Caco-2 (cell line): Measurements from ENCODE around the gene PARK7. TPM values are rescaled to one million over a fixed set of nuclear protein-coding genes. Genes with fewer than 3 reads are reported as not detected.

Experiments used
- BruUV-seq: library from RNA; stranded (reverse); fragments of 400-500 nt; replicated peaks from 2 replicates; lab custom pipeline; 2021; lab: Mats Ljungman, UMichigan
- CTCF ChIA-PET: fragments of 300-600 bp; sonication (Branson Sonifier 250); formaldehyde crosslinking; loops from one replicate; lab custom pipeline; 2022; ENCODE audit warnings: antibody characterized with exemption; lab: Charles Lee
- POLR2A ChIA-PET: fragments of 300-600 bp; sonication (Branson Sonifier 250); formaldehyde crosslinking; loops from one replicate; lab custom pipeline; 2022; ENCODE audit warnings: antibody characterized with exemption; lab: Charles Lee
- DNase-seq, 2 experiments: peaks; one replicate each; pipeline versions ENCODE4 v3.0.0 to v3.0.0-alpha.2; 2020 to 2022
- H3K27me3 ChIP-seq: replicated peaks from 2 replicates; pipeline ENCODE4 v1.6.0; 2011; ENCODE audit warnings: low read length; ENCODE audit not compliant: control insufficient read depth, insufficient read depth
- H3K36me3 ChIP-seq: 2 replicates; pipeline ENCODE4 v1.5.1; 2011; ENCODE audit warnings: low read length; ENCODE audit not compliant: control insufficient read depth, insufficient read depth
- H3K4me1 ChIP-seq: fragments of 250-450 bp; sonication (Bioruptor Pico); 2 replicates; pipeline ENCODE4 v1.5.1; 2020; ENCODE audit warnings: mild to moderate bottlenecking
- H3K4me3 ChIP-seq: 2 replicates; pipeline ENCODE4 v1.5.1; 2011; ENCODE audit warnings: low read depth, mild to moderate bottlenecking, control low read depth, low read length
- H3K9me3 ChIP-seq: fragments of 250-450 bp; sonication (Bioruptor Pico); 2 replicates; pipeline ENCODE4 v1.5.1; 2020; ENCODE audit warnings: mild to moderate bottlenecking, moderate library complexity
- H3K27ac Mint-ChIP-seq: one replicate; pipeline ENCODE4 v1.8.0; 2022; ENCODE audit warnings: mixed read lengths; ENCODE audit not compliant: unreplicated experiment
- H3K27me3 Mint-ChIP-seq: one replicate; pipeline ENCODE4 v1.8.0; 2022; ENCODE audit warnings: mixed read lengths; ENCODE audit not compliant: insufficient read depth, unreplicated experiment
- H3K36me3 Mint-ChIP-seq: one replicate; pipeline ENCODE4 v1.8.0; 2022; ENCODE audit warnings: mild to moderate bottlenecking, mixed read lengths; ENCODE audit not compliant: insufficient read depth, unreplicated experiment
- H3K4me1 Mint-ChIP-seq: one replicate; pipeline ENCODE4 v1.8.0; 2022; ENCODE audit warnings: low read depth, mixed read lengths; ENCODE audit not compliant: unreplicated experiment
- H3K4me3 Mint-ChIP-seq: one replicate; pipeline ENCODE4 v1.8.0; 2022; ENCODE audit warnings: mild to moderate bottlenecking, moderate library complexity, mixed read lengths; ENCODE audit not compliant: unreplicated experiment
- H3K9me3 Mint-ChIP-seq: one replicate; pipeline ENCODE4 v1.8.0; 2022; ENCODE audit warnings: mixed read lengths; ENCODE audit not compliant: unreplicated experiment
- intact Hi-C: fragments of 100-400 bp; cut with micrococcal nuclease; formaldehyde crosslinking; loops from one replicate; pipeline ENCODE4 v1.10.0; 2022; ENCODE audit not compliant: unreplicated experiment
- total RNA-seq: library from RNA; stranded (reverse); gene quantifications from 2 replicates; pipeline ENCODE4 v1.2.3, GENCODE V29; 2022
- TF ChIP-seq, protein P1 (sequence below), 2 experiments: fragments of 200-600 bp in 1 of 2; IDR thresholded peaks; 1 replicate in 1 of 2; 2 replicates in 1 of 2; pipeline versions ENCODE4 v1.5.1 to v1.8.0; 2011 to 2022; ENCODE audit warnings: antibody characterized with exemption in 1 of 2, control low read depth in 1 of 2, inconsistent platforms in 1 of 2, low read depth in 1 of 2, low read length in 1 of 2, mild to moderate bottlenecking in 1 of 2, moderate library complexity in 1 of 2; ENCODE audit not compliant: insufficient read depth in 1 of 2, severe bottlenecking in 1 of 2, unreplicated experiment in 1 of 2

The PARK7 gene
- total RNA-seq, 1 experiment from 2014 or later = 293 TPM

GRCh38 chr1:7971024-7971423 lies 9.5 kb downstream of the PARK7 start:
- H3K4me1 ChIP-seq = no peaks in the 10 kb centered on the region
- TF ChIP-seq, protein P1, sequence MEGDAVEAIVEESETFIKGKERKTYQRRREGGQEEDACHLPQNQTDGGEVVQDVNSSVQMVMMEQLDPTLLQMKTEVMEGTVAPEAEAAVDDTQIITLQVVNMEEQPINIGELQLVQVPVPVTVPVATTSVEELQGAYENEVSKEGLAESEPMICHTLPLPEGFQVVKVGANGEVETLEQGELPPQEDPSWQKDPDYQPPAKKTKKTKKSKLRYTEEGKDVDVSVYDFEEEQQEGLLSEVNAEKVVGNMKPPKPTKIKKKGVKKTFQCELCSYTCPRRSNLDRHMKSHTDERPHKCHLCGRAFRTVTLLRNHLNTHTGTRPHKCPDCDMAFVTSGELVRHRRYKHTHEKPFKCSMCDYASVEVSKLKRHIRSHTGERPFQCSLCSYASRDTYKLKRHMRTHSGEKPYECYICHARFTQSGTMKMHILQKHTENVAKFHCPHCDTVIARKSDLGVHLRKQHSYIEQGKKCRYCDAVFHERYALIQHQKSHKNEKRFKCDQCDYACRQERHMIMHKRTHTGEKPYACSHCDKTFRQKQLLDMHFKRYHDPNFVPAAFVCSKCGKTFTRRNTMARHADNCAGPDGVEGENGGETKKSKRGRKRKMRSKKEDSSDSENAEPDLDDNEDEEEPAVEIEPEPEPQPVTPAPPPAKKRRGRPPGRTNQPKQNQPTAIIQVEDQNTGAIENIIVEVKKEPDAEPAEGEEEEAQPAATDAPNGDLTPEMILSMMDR (IDR thresholded peaks at IDR 0.05; ENCODE audit: insufficient read depth in 1 of 2, low read depth in 1 of 2, low read length in 1 of 2, severe bottlenecking in 1 of 2, unreplicated experiment in 1 of 2) = no peak
- intact Hi-C loops = no loop called here
- no TSS peak for BruUV-seq
- Mint-ChIP-seq H3K27me3 (no peaks in the 10 kb centered on the region), H3K27ac (no peak overlapping the region), H3K4me3 (no peak overlapping the region), H3K4me1 (peaks cover 12% of the 10 kb centered on the region), H3K9me3 (no peaks in the 10 kb centered on the region), H3K36me3 (peaks cover 80% of the 10 kb centered on the region)
- no peak for DNase-seq
- H3K9me3 ChIP-seq = no peaks in the 10 kb centered on the region
- ChIA-PET POLR2A (no interaction called here), CTCF (no interaction called here)
- no peak overlapping the region for H3K4me3 ChIP-seq
- no peaks in the 10 kb centered on the region for H3K27me3 ChIP-seq
- H3K36me3 ChIP-seq = no peaks in the 10 kb centered on the region; the same call in 1 of the 2 replicates

DNA sequence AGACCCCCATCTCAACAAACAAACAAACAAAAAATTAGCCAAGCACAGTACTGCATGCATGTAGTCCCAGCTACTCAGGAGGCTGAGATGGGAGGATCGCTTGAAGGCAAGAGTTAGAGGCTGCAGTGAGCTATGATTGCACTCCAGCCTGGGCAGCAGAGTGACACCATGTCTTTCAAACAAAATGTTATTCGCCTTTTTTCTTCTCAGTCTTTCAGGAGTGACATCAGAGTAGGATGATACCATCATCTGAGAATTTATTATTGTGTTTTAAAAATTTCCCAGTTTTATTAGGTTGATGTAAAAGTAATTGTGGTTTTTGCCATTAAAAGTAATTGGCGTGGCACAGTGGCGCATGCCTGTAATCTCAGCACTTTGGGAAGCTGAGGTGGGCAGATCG lies 10.8 kb downstream of the PARK7 start:
- ChIA-PET POLR2A (interaction anchor here (0.5 kb wide), 1 partner anchor 183 kb away, joined by 4 read pairs; no protein-coding TSS in a partner anchor), CTCF (no interaction called here)
- Histone ChIP-seq H3K27me3 (no peaks in the 10 kb centered on the region), H3K9me3 (no peaks in the 10 kb centered on the region), H3K36me3 (no peaks in the 10 kb centered on the region; the same call in 1 of the 2 replicates), H3K4me1 (no peaks in the 10 kb centered on the region), H3K4me3 (no peak overlapping the region)
- Mint-ChIP-seq H3K4me3 (no peak overlapping the region), H3K9me3 (no peaks in the 10 kb centered on the region), H3K36me3 (peaks cover 80% of the 10 kb centered on the region), H3K27me3 (no peaks in the 10 kb centered on the region), H3K4me1 (peaks cover 7% of the 10 kb centered on the region), H3K27ac (no peak overlapping the region)
- no peak for DNase-seq
- intact Hi-C loops = no loop called here
- TF ChIP-seq, protein P1 (IDR thresholded peaks at IDR 0.05; ENCODE audit: insufficient read depth in 1 of 2, low read depth in 1 of 2, low read length in 1 of 2, severe bottlenecking in 1 of 2, unreplicated experiment in 1 of 2) = no peak
- BruUV-seq = no TSS peak

DNA sequence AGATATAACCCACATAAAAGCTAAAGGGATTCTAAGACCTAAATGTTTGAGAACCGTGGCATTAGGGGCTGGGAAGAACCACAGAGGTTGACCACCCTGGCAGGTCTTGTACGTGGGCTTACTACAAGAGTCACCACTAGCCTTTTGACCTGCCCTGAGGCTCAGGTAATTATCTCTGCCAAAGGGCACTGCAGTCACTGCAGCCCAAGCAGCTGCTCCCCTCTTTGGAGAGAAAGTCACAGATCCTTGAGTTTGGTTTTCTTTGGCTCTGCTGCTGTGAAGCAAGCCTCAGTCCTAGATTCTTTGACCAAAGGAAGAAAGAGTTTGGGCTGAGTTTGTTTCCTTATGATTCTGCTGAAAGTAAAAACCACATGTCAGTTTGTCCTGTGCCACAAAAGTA lies 11.6 kb downstream of the PARK7 start:
- DNase-seq = no peak
- Histone ChIP-seq H3K27me3 (no peaks in the 10 kb centered on the region), H3K4me3 (no peak overlapping the region), H3K4me1 (no peaks in the 10 kb centered on the region), H3K9me3 (no peaks in the 10 kb centered on the region), H3K36me3 (no peaks in the 10 kb centered on the region; the same call in 1 of the 2 replicates)
- Mint-ChIP-seq H3K27me3 (no peaks in the 10 kb centered on the region), H3K27ac (no peak overlapping the region), H3K4me3 (no peak overlapping the region), H3K36me3 (peaks cover 80% of the 10 kb centered on the region), H3K4me1 (peaks cover 7% of the 10 kb centered on the region), H3K9me3 (no peaks in the 10 kb centered on the region)
- ChIA-PET CTCF (no interaction called here), POLR2A (interaction anchor here (0.5 kb wide), 1 partner anchor 183 kb away, joined by 4 read pairs; no protein-coding TSS in a partner anchor)
- TF ChIP-seq, protein P1 (IDR thresholded peaks at IDR 0.05; ENCODE audit: insufficient read depth in 1 of 2, low read depth in 1 of 2, low read length in 1 of 2, severe bottlenecking in 1 of 2, unreplicated experiment in 1 of 2) = no peak
- intact Hi-C loops = no loop called here
- BruUV-seq = no TSS peak
